GM12878 (cell line): ENCODE results near the gene MLKL. TPM values are rescaled to one million over a fixed set of nuclear protein-coding genes. Genes with fewer than 3 reads are reported as not detected.

Experiments
- CEBPB ChIP-seq, 2 experiments: fragments of 150-350 bp in 1 of 2; IDR thresholded peaks; 2 replicates each; pipeline ENCODE4 v1.6.1; 2012 to 2014; ENCODE audit warnings: low read depth in 2 of 2, low read length in 2 of 2, borderline replicate concordance in 1 of 2, inconsistent platforms in 1 of 2
- DPF2 ChIP-seq: fragments of 450-650 bp; IDR thresholded peaks from 2 replicates; pipeline ENCODE4 v1.6.1; 2017; ENCODE audit warnings: mild to moderate bottlenecking
- ETV6 ChIP-seq, 2 experiments: fragments of 450-650 bp in 1 of 2; IDR thresholded peaks in 1 of 2; conservative IDR thresholded peaks in 1 of 2; 2 replicates each; pipeline ENCODE4 v1.6.1; 2014; ENCODE audit warnings: antibody characterized with exemption in 1 of 2, borderline replicate concordance in 1 of 2, low read depth in 1 of 2, mild to moderate bottlenecking in 1 of 2, moderate library complexity in 1 of 2
- HDAC6 ChIP-seq: fragments of 200-600 bp; sonication (generic); IDR thresholded peaks from one replicate; pipeline ENCODE4 v1.8.0; 2017; ENCODE audit warnings: antibody characterized with exemption; ENCODE audit not compliant: unreplicated experiment
- HDGF ChIP-seq: fragments of 450-650 bp; IDR thresholded peaks from 2 replicates; pipeline ENCODE4 v1.6.1; 2016; ENCODE audit warnings: antibody characterized with exemption
- IKZF2 ChIP-seq, 2 experiments: fragments of 450-650 bp; IDR thresholded peaks; 2 replicates each; pipeline ENCODE4 v1.6.1; 2017; ENCODE audit warnings: mild to moderate bottlenecking in 2 of 2, moderate library complexity in 2 of 2
- JUND ChIP-seq: IDR thresholded peaks from 2 replicates; pipeline ENCODE4 v1.6.1; 2012; ENCODE audit warnings: low read depth, mild to moderate bottlenecking, low read length, improper control_type of control experiment, moderate library complexity
- NBN ChIP-seq: fragments of 450-650 bp; IDR thresholded peaks from 2 replicates; pipeline ENCODE4 v1.6.1; 2016
- NFXL1 ChIP-seq: fragments of 450-650 bp; IDR thresholded peaks from 2 replicates; pipeline ENCODE4 v1.6.1; 2017; ENCODE audit warnings: antibody characterized with exemption, mild to moderate bottlenecking, borderline replicate concordance
- NRF1 ChIP-seq: conservative IDR thresholded peaks from 2 replicates; pipeline ENCODE4 v1.6.1; 2011; ENCODE audit warnings: mild to moderate bottlenecking, low read depth, low read length, improper control_type of control experiment
- PAX5 ChIP-seq: IDR thresholded peaks from 2 replicates; pipeline ENCODE4 v1.6.1; 2011; ENCODE audit warnings: low read depth, low read length, borderline replicate concordance
- PAX8 ChIP-seq: fragments of 450-650 bp; IDR thresholded peaks from 2 replicates; pipeline ENCODE4 v1.6.1; 2017; ENCODE audit warnings: mild to moderate bottlenecking, moderate library complexity
- POLR2A ChIP-seq: IDR thresholded peaks from 2 replicates; pipeline ENCODE4 v1.6.1; 2011; ENCODE audit warnings: low read depth, mild to moderate bottlenecking, low read length
- POLR2AphosphoS5 ChIP-seq: IDR thresholded peaks from 2 replicates; pipeline ENCODE4 v1.6.1; 2011; ENCODE audit warnings: mild to moderate bottlenecking, low read length, inconsistent platforms
- RELA ChIP-seq: fragments of 450-650 bp; IDR thresholded peaks from 2 replicates; pipeline ENCODE4 v1.8.0; 2014; ENCODE audit warnings: borderline replicate concordance; ENCODE audit not compliant: partially characterized antibody
- SMC3 ChIP-seq: IDR thresholded peaks from 2 replicates; pipeline ENCODE4 v1.6.1; 2011; ENCODE audit warnings: low read length, improper control_type of control experiment, borderline replicate concordance
- STAT3 ChIP-seq: IDR thresholded peaks from 2 replicates; pipeline ENCODE4 v1.6.1; 2011; ENCODE audit warnings: low read depth, low read length, improper control_type of control experiment
- SUPT20H ChIP-seq: IDR thresholded peaks from 2 replicates; pipeline ENCODE4 v1.6.1; 2011; ENCODE audit warnings: low read depth, mild to moderate bottlenecking, low read length, moderate library complexity, borderline replicate concordance; ENCODE audit not compliant: control insufficient read depth
- YBX1 ChIP-seq: fragments of 450-650 bp; IDR thresholded peaks from 2 replicates; pipeline ENCODE4 v1.6.1; 2016; ENCODE audit warnings: antibody characterized with exemption
- YY1 ChIP-seq: IDR thresholded peaks from 2 replicates; pipeline ENCODE4 v1.6.1; 2011; ENCODE audit warnings: low read depth, mild to moderate bottlenecking, low read length
- ZNF274 ChIP-seq: IDR thresholded peaks from one replicate; pipeline ENCODE4 v1.8.0; 2011; ENCODE audit not compliant: insufficient read length, insufficient read depth
- ZZZ3 ChIP-seq: IDR thresholded peaks from 2 replicates; pipeline ENCODE4 v1.6.1; 2011; ENCODE audit warnings: low read depth; ENCODE audit not compliant: control insufficient read depth, insufficient read length
- polyA plus RNA-seq, 11 experiments: library from polyadenylated mRNA; depleted of rRNA in 4 of 11; unstranded in 6 of 11; stranded (reverse) in 5 of 11; fragments of >200 nt; fragmentation: Nextera tagmentation in 4 of 11; fragmentation: Illumina TruSeq in 1 of 11; extraction: Ambion mirVana in 4 of 11; extraction: Trizol in 1 of 11; gene quantifications; 1 replicate in 1 of 11; 2 replicates in 10 of 11; pipeline versions ENCODE4 v1.2.1 to v1.2.3, GENCODE V29; 2011 to 2016; ENCODE audit warnings: inconsistent platforms in 2 of 11, missing spikeins in 2 of 11, low read depth in 1 of 11
- total RNA-seq, 4 experiments: library from RNA; depleted of rRNA in 3 of 4; stranded (reverse); fragments of >200 nt in 3 of 4; fragmentation: Illumina TruSeq in 1 of 4; extraction: Trizol in 1 of 4; gene quantifications; 2 replicates each; pipeline versions ENCODE4 v1.2.1 to v1.2.3, GENCODE V29; 2013 to 2021
- TF ChIP-seq, protein P1 (sequence below): fragments of 450-650 bp; IDR thresholded peaks from 2 replicates; pipeline ENCODE4 v1.6.1; 2018; ENCODE audit warnings: borderline replicate concordance, mild to moderate bottlenecking; ENCODE audit not compliant: partially characterized antibody
- TF ChIP-seq, protein P2 (sequence below): IDR thresholded peaks from 2 replicates; pipeline ENCODE4 v1.6.1; 2012; ENCODE audit warnings: low read depth, low read length, improper control_type of control experiment
- TF ChIP-seq, protein P3 (sequence below): fragments of 450-650 bp; IDR thresholded peaks from 2 replicates; pipeline ENCODE4 v1.6.1; 2016; ENCODE audit warnings: mild to moderate bottlenecking, moderate library complexity, borderline replicate concordance

MLKL gene
- total and polyA plus RNA-seq, 10 of the 15 experiments (the other 5 are each of a cell fraction or from before 2014, with no cell fraction given), result 3.8 to 14.5 (median 11.2) TPM

DNA sequence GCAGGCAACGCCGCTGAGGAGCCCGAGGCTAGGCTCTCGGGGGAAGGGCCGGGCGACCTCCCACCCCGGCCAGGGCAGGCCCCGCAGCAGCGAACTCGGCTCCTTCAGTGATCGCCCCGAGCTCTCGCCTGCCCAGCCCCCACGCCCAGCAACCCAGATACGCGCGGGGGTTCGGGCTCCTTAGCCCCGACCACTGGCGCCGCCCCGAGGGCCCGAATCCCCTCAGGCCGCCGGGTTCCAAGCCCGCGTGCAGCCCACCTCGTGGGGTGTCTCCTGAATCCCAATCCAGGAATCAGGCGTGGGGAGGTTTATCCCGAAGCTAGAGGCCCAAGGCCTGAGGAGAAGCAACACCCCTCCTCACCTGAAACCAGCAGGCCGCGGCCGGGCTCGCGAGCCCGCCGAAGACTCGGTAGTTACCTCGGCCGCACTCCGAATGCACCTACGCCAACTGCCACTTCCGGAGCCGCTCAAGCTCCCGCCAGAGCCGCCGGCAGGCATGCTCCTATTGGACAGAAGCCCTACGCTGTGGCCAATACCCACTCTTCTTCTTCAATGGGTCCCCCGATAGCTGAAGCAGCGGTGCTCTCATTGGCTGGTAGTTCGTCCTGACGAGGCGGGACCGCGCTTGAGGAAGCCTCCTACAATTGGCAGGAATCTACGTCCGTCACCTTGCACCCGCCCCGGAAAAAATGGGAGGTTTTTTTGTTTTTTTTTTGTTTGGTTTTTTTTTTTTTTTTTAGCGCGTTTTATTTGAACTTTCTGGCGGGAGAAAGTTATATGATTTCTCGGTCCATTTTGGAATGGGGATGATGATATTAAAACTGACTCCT, 34.0 kb downstream of the MLKL start, which contains the start of gene RFWD3 (continued):
- TF ChIP-seq, protein P1, sequence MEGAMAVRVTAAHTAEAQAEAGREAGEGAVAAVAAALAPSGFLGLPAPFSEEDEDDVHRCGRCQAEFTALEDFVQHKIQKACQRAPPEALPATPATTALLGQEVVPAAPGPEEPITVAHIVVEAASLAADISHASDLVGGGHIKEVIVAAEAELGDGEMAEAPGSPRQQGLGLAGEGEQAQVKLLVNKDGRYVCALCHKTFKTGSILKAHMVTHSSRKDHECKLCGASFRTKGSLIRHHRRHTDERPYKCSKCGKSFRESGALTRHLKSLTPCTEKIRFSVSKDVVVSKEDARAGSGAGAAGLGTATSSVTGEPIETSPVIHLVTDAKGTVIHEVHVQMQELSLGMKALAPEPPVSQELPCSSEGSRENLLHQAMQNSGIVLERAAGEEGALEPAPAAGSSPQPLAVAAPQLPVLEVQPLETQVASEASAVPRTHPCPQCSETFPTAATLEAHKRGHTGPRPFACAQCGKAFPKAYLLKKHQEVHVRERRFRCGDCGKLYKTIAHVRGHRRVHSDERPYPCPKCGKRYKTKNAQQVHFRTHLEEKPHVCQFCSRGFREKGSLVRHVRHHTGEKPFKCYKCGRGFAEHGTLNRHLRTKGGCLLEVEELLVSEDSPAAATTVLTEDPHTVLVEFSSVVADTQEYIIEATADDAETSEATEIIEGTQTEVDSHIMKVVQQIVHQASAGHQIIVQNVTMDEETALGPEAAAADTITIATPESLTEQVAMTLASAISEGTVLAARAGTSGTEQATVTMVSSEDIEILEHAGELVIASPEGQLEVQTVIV, result peak; percentile 75
- TF ChIP-seq SUPT20H (no peak), NBN (peak; percentile 72; the same call in 1 of the 2 replicates), ETV6 (conservative IDR thresholded peaks at IDR 0.05 in 1 of 2, IDR thresholded peaks at IDR 0.05 in 1 of 2; ENCODE audit: borderline replicate concordance in 1 of 2, low read depth in 1 of 2) (no peak), PAX5 (no peak; the same call in 1 of the 2 replicates), POLR2AphosphoS5 (peak; percentile 97), YY1 (peak; percentile 74), STAT3 (no peak), NRF1 (no peak), CEBPB (IDR thresholded peaks at IDR 0.05; ENCODE audit: borderline replicate concordance in 1 of 2, low read depth in 2 of 2, low read length in 2 of 2) (no peak), POLR2A (peak; percentile 99), JUND (0 out of 2 replicates have a peak, but pooled peaks have one; percentile 4), DPF2 (peak; percentile 25; the same call in 1 of the 2 replicates), HDAC6 (no peak), SMC3 (no peak), PAX8 (no peak), HDGF (peak; percentile 56; the same call in 1 of the 2 replicates), RELA (no peak), YBX1 (no peak), ZZZ3 (no peak), ZNF274 (no peak), NFXL1 (no peak), IKZF2 (IDR thresholded peaks at IDR 0.05) (no peak; a peak in 1 of 4 replicates)
- TF ChIP-seq, protein P2, sequence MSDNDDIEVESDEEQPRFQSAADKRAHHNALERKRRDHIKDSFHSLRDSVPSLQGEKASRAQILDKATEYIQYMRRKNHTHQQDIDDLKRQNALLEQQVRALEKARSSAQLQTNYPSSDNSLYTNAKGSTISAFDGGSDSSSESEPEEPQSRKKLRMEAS, result peak; percentile 61; the same call in 1 of the 2 replicates
- TF ChIP-seq, protein P3, sequence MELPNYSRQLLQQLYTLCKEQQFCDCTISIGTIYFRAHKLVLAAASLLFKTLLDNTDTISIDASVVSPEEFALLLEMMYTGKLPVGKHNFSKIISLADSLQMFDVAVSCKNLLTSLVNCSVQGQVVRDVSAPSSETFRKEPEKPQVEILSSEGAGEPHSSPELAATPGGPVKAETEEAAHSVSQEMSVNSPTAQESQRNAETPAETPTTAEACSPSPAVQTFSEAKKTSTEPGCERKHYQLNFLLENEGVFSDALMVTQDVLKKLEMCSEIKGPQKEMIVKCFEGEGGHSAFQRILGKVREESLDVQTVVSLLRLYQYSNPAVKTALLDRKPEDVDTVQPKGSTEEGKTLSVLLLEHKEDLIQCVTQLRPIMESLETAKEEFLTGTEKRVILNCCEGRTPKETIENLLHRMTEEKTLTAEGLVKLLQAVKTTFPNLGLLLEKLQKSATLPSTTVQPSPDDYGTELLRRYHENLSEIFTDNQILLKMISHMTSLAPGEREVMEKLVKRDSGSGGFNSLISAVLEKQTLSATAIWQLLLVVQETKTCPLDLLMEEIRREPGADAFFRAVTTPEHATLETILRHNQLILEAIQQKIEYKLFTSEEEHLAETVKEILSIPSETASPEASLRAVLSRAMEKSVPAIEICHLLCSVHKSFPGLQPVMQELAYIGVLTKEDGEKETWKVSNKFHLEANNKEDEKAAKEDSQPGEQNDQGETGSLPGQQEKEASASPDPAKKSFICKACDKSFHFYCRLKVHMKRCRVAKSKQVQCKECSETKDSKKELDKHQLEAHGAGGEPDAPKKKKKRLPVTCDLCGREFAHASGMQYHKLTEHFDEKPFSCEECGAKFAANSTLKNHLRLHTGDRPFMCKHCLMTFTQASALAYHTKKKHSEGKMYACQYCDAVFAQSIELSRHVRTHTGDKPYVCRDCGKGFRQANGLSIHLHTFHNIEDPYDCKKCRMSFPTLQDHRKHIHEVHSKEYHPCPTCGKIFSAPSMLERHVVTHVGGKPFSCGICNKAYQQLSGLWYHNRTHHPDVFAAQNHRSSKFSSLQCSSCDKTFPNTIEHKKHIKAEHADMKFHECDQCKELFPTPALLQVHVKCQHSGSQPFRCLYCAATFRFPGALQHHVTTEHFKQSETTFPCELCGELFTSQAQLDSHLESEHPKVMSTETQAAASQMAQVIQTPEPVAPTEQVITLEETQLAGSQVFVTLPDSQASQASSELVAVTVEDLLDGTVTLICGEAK, result peak; percentile 90
